Mesendoderm (in vitro differentiated cells): ENCODE measurements around the gene CHCT1.

Experiments
- DNase-seq: peaks from one replicate; pipeline ENCODE4 v3.0.0; 2013
- H2AK5ac ChIP-seq: 2 replicates; pipeline ENCODE4 v1.6.1; 2013; ENCODE audit warnings: low read length, inconsistent platforms
- H2BK120ac ChIP-seq: 2 replicates; pipeline ENCODE4 v1.6.1; 2013; ENCODE audit warnings: low read depth, mild to moderate bottlenecking, low read length, moderate library complexity, mixed read lengths
- H2BK15ac ChIP-seq: replicated peaks from 2 replicates; pipeline ENCODE4 v1.6.1; 2013; ENCODE audit warnings: low read depth, mild to moderate bottlenecking, moderate library complexity
- H2BK5ac ChIP-seq: 2 replicates; pipeline ENCODE4 v1.6.1; 2013; ENCODE audit warnings: low read length, inconsistent platforms
- H3K18ac ChIP-seq: 2 replicates; pipeline ENCODE4 v1.6.1; 2013; ENCODE audit warnings: mild to moderate bottlenecking, low read length, mixed read lengths
- H3K23ac ChIP-seq: one replicate; pipeline ENCODE4 v1.6.1; 2013; ENCODE audit warnings: low read length
- H3K27ac ChIP-seq: 2 replicates; pipeline ENCODE4 v1.5.1; 2013; ENCODE audit warnings: low read depth, mild to moderate bottlenecking, inconsistent platforms, low read length, moderate library complexity
- H3K27me3 ChIP-seq: 2 replicates; pipeline ENCODE4 v1.6.1; 2013; ENCODE audit warnings: low read length, control low read depth, mild to moderate bottlenecking, inconsistent platforms; ENCODE audit not compliant: insufficient read depth, poor library complexity
- H3K36me3 ChIP-seq: 2 replicates; pipeline ENCODE4 v1.6.1; 2013; ENCODE audit warnings: low read length, inconsistent platforms; ENCODE audit not compliant: control insufficient read depth, insufficient read depth
- H3K4ac ChIP-seq: one replicate; pipeline ENCODE4 v1.6.1; 2013; ENCODE audit warnings: low read depth, mild to moderate bottlenecking, low read length, moderate library complexity
- H3K4me1 ChIP-seq: 2 replicates; pipeline ENCODE4 v1.6.1; 2013; ENCODE audit warnings: low read depth, low read length, inconsistent platforms; ENCODE audit not compliant: control insufficient read depth
- H3K4me2 ChIP-seq: 2 replicates; pipeline ENCODE4 v1.6.1; 2013; ENCODE audit warnings: low read length
- H3K4me3 ChIP-seq: 2 replicates; pipeline ENCODE4 v1.5.1; 2013; ENCODE audit warnings: mild to moderate bottlenecking, low read length
- H3K56ac ChIP-seq: one replicate; pipeline ENCODE4 v1.6.1; 2013; ENCODE audit warnings: low read length
- H3K79me1 ChIP-seq: 2 replicates; pipeline ENCODE4 v1.6.1; 2013; ENCODE audit warnings: low read length, inconsistent platforms
- H3K79me2 ChIP-seq: 2 replicates; pipeline ENCODE4 v1.6.1; 2013; ENCODE audit warnings: mild to moderate bottlenecking, low read length; ENCODE audit not compliant: control insufficient read depth, insufficient read depth
- H3K9ac ChIP-seq: 2 replicates; pipeline ENCODE4 v1.6.1; 2013; ENCODE audit warnings: low read length, inconsistent platforms
- H4K5ac ChIP-seq: one replicate; pipeline ENCODE4 v1.6.1; 2013; ENCODE audit warnings: low read length
- H4K8ac ChIP-seq: one replicate; pipeline ENCODE4 v1.6.1; 2013; ENCODE audit warnings: low read depth, mild to moderate bottlenecking, control low read depth, low read length, moderate library complexity
- WGBS: extraction: QIAGEN DNeasy Blood & Tissue Kit; methylation state at CpG from one replicate; pipeline ENCODE4 v1.1.7; 2013; ENCODE audit warnings: low lambda C conversion rate, missing lambda C conversion rate; ENCODE audit not compliant: insufficient coverage; ENCODE audit errors: extremely low coverage; 5-methylcytosine and 5-hydroxymethylcytosine counted together

The CHCT1 gene

DNA sequence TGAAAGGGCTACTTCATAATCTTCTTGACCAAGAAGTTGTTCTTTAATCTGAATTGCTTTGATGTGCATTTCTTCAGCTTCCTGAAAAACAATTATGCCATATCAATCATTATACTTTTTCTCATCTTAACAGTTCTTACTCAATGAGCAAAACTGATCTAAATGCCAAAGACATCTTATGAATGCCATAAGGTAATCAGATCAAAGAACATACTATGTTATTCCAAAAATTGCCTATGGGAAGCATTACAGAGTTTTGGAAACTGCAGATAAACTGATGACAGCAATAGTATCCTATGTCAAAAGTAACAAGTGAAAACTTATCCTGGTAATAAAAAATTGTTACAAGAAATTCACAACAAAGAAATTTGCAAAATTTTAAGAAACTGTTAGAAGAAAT is 29.7 kb downstream of the CHCT1 start:
- Histone ChIP-seq H3K4ac (no peak overlapping the region), H2BK15ac (no peak overlapping the region), H2BK5ac (no peak overlapping the region), H3K27ac (no peak overlapping the region), H3K79me2 (no peaks in the 10 kb centered on the region), H4K5ac (no peak overlapping the region), H3K27me3 (no peaks in the 10 kb centered on the region), H4K8ac (no peak overlapping the region), H2BK120ac (no peak overlapping the region), H3K79me1 (no peaks in the 10 kb centered on the region), H3K23ac (no peak overlapping the region), H2AK5ac (no peak overlapping the region), H3K56ac (no peak overlapping the region), H3K4me1 (no peaks in the 10 kb centered on the region), H3K18ac (no peak overlapping the region), H3K4me3 (no peak overlapping the region), H3K4me2 (no peak overlapping the region), H3K9ac (no peak overlapping the region), H3K36me3 (no peaks in the 10 kb centered on the region)
- no peak for DNase-seq

DNA sequence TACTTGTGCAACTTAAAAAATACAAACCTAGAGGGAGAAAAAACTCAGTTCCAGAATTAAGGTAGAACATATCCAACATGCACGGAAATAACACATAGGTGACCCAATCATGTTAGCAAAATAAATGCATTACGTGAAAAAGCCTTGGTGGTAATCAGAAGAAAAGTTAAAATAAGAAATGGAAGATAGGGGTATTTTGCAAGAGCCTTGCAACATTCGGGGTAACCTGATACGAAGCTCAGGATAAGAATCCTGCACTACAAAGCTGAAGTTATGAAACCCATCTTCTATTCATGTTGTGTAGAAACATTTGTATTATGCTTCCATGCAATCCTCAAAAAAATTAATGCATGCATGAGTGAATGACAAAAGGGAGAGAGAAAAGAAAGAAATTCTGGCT is 33.1 kb downstream of the CHCT1 start:
- no peak overlapping the region for H4K5ac ChIP-seq
- no peak overlapping the region for H4K8ac ChIP-seq
- no peak overlapping the region for H3K18ac ChIP-seq
- no peaks in the 10 kb centered on the region for H3K4me1 ChIP-seq
- no peak overlapping the region for H2BK5ac ChIP-seq
- no peak overlapping the region for H2BK120ac ChIP-seq
- no peak for DNase-seq
- H3K36me3 ChIP-seq = no peaks in the 10 kb centered on the region
- H3K4me2 ChIP-seq = no peak overlapping the region
- no peak overlapping the region for H3K27ac ChIP-seq
- no peak overlapping the region for H2AK5ac ChIP-seq
- H3K56ac ChIP-seq = no peak overlapping the region
- no peak overlapping the region for H3K4me3 ChIP-seq
- WGBS = no CpG with 5 or more reads among the region's 4 CpGs
- no peaks in the 10 kb centered on the region for H3K27me3 ChIP-seq
- no peaks in the 10 kb centered on the region for H3K79me1 ChIP-seq
- no peak overlapping the region for H3K9ac ChIP-seq
- H2BK15ac ChIP-seq = no peak overlapping the region
- no peaks in the 10 kb centered on the region for H3K79me2 ChIP-seq
- H3K4ac ChIP-seq = no peak overlapping the region
- no peak overlapping the region for H3K23ac ChIP-seq

DNA sequence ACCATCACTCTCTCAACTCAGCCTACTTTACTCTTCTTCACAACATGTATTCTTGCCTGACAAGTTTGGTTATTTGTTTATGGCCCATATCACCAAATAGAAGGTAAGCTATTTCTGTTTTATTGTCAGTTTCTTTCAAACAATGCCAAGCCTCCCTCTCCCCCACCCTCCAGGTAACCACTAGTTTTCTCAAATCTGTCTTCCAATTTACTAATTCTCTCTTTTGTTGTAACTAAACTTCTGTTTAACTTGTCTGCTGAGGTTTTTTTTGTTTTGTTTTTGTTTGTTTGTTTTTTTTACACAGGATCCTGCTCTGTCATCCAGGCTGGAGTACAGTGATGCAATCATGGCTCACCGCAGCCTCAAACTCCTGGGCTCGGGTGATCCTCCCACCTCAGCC is 34.9 kb downstream of the CHCT1 start:
- Histone ChIP-seq H3K9ac (no peak overlapping the region), H2AK5ac (no peak overlapping the region), H3K4ac (no peak overlapping the region), H3K23ac (no peak overlapping the region), H2BK5ac (no peak overlapping the region), H2BK120ac (no peak overlapping the region), H3K79me2 (no peaks in the 10 kb centered on the region), H3K79me1 (no peaks in the 10 kb centered on the region), H3K36me3 (no peaks in the 10 kb centered on the region), H4K8ac (no peak overlapping the region), H3K4me3 (no peak overlapping the region), H4K5ac (no peak overlapping the region), H3K27ac (no peak overlapping the region), H3K18ac (no peak overlapping the region), H3K56ac (no peak overlapping the region), H3K4me1 (no peaks in the 10 kb centered on the region), H3K4me2 (no peak overlapping the region), H2BK15ac (no peak overlapping the region), H3K27me3 (no peaks in the 10 kb centered on the region)
- no CpG with 5 or more reads among the region's 2 CpGs for WGBS
- DNase-seq = no peak

DNA sequence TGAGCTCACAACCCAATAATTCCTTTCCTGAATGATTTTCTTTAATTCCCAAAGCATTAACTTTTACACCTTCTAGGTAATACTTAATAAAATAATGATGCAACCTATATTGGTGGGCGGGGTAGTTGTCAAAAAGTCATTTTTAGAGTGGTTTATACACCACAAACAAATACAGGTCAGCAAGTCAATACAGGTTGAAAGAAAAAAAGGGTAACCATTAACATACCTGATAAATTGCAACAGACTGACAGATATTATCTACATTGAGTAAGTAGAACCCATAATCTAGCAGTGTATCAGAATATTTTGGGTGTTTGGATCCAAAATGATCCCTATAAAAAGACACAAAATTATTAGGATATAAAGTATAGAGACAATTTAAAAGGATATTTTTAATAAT is 39.3 kb downstream of the CHCT1 start:
- Histone ChIP-seq H4K5ac (no peak overlapping the region), H3K9ac (no peak overlapping the region), H2BK120ac (no peak overlapping the region), H3K27ac (no peak overlapping the region), H2BK15ac (no peak overlapping the region), H2AK5ac (no peak overlapping the region), H3K79me2 (no peaks in the 10 kb centered on the region), H3K27me3 (no peaks in the 10 kb centered on the region), H3K4me3 (no peak overlapping the region), H3K79me1 (no peaks in the 10 kb centered on the region), H4K8ac (no peak overlapping the region), H3K4me1 (no peaks in the 10 kb centered on the region), H3K23ac (no peak overlapping the region), H3K56ac (no peak overlapping the region), H3K36me3 (no peaks in the 10 kb centered on the region), H2BK5ac (no peak overlapping the region), H3K18ac (no peak overlapping the region), H3K4ac (no peak overlapping the region), H3K4me2 (no peak overlapping the region)
- no peak for DNase-seq
- WGBS = no CpG with 5 or more reads among the region's 1 CpG

DNA sequence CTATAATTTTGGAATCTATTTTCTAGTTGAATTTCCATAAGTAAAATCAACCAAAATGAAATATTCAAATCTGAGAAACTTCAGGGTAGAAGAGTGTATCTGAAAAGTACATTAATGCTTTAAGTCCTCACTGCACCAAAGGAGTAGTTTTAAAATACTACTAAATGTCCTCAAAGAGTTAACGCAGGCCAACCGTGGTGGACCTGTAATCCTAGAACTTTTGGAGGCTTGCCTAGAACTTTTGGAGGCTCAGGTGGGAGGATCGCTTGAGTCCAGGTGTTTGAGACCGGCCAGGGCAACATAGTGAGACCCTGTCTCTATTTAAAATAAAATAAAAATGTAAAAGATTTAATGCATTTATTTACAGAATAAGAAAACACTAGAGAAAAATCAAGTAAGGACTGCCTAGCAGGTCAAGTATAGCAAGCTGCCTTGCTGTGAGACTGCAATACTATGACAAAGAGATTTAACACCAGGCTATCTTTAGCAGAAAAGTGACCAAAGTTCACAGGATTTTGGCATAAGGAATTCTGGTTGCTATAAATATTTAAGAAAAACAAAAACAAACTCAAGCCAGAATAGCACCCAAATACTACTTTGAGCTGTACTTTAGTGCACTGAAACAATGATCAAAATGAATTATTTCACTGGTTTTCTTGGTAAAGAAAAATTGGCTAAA is 41.0 kb downstream of the CHCT1 start:
- no CpG with 5 or more reads among the region's 4 CpGs for WGBS
- Histone ChIP-seq H2BK120ac (no peak overlapping the region), H3K36me3 (no peaks in the 10 kb centered on the region)

DNA sequence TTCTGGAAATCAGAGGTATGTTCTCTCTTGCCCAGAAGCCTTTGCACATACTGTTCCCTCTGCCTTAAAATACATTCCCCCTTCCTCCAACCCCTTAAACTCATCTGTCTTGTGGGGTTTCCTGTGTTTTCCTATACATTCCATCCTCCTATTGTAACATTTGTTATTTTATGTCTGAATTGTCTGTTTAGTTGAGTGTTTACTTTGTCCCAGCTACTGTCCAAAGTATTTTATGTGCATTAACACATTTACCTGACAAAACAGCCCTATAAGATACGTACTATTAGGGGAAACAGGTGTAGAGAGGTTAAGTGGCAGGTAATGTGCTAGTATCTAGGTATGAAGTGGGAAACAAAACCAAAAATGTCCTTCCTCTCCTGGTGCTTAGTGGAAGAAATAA is 42.1 kb downstream of the CHCT1 start:
- Histone ChIP-seq H3K4me1 (no peaks in the 10 kb centered on the region), H3K9ac (no peak overlapping the region), H2AK5ac (no peak overlapping the region), H3K56ac (no peak overlapping the region), H3K4me2 (no peak overlapping the region), H4K5ac (no peak overlapping the region), H2BK5ac (no peak overlapping the region), H3K4me3 (no peak overlapping the region), H2BK120ac (no peak overlapping the region), H3K27me3 (no peaks in the 10 kb centered on the region), H3K79me2 (no peaks in the 10 kb centered on the region), H3K36me3 (no peaks in the 10 kb centered on the region), H3K27ac (no peak overlapping the region), H3K79me1 (no peaks in the 10 kb centered on the region), H3K23ac (no peak overlapping the region), H2BK15ac (no peak overlapping the region), H3K18ac (no peak overlapping the region), H4K8ac (no peak overlapping the region), H3K4ac (no peak overlapping the region)
- DNase-seq = no peak
- no CpG with 5 or more reads among the region's 1 CpG for WGBS

More for the DNA sequence above, 41.0 kb downstream of the CHCT1 start:
- no peak overlapping the region for H4K8ac ChIP-seq
- no peaks in the 10 kb centered on the region for H3K27me3 ChIP-seq
- H2AK5ac ChIP-seq = no peak overlapping the region
- H3K23ac ChIP-seq = no peak overlapping the region
- H4K5ac ChIP-seq = no peak overlapping the region
- no peak overlapping the region for H3K18ac ChIP-seq
- no peak overlapping the region for H3K4ac ChIP-seq
- H2BK15ac ChIP-seq = no peak overlapping the region
- H3K4me3 ChIP-seq = no peak overlapping the region
- H3K27ac ChIP-seq = no peak overlapping the region
- H3K4me1 ChIP-seq = no peaks in the 10 kb centered on the region
- no peak overlapping the region for H2BK5ac ChIP-seq
- no peak overlapping the region for H3K4me2 ChIP-seq
- no peak overlapping the region for H3K56ac ChIP-seq
- no peak overlapping the region for H3K9ac ChIP-seq
- H3K79me2 ChIP-seq = no peaks in the 10 kb centered on the region
- H3K79me1 ChIP-seq = no peaks in the 10 kb centered on the region
- DNase-seq = no peak
